GM12873 (cell line): ENCODE measurements around the gene ABCA7.

Experiments used
- TF ChIP-seq, protein P1 (sequence below): IDR thresholded peaks from 2 replicates; pipeline ENCODE4 v1.5.1; 2012; ENCODE audit warnings: low read depth, mild to moderate bottlenecking, moderate library complexity, low read length, control low read depth; ENCODE audit not compliant: insufficient read depth; ENCODE audit errors: missing control alignments

ABCA7 gene

DNA sequence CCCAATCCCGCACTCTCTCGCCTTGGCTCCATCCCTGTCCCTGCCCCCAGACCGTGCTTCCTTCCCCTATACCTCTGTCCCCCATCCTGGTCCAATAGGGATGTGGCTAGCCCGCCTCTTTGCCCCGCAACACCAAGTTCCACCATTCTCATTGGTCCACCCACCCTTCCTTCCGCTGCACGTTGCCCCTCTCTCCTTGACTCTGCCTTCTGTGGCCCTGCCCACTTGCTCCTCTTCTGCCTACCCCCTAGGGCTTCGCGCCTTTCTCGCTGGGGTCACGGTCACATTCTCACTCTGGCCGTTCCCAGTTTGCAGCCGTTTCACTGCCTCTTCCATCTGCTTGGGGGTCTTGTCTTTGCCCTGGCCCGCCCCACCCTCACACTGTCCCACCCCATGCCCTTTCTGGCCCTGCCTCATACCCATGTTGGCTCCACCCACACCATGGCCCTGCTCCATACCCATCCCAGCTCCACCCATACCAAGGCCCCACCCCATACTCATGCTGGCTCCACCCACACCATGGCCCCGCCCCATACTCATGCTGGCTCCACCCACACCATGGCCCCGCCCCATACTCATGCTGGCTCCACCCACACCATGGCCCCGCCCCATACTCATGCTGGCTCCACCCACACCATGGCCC lies 22.6 kb downstream of the ABCA7 start:
- TF ChIP-seq, protein P1, sequence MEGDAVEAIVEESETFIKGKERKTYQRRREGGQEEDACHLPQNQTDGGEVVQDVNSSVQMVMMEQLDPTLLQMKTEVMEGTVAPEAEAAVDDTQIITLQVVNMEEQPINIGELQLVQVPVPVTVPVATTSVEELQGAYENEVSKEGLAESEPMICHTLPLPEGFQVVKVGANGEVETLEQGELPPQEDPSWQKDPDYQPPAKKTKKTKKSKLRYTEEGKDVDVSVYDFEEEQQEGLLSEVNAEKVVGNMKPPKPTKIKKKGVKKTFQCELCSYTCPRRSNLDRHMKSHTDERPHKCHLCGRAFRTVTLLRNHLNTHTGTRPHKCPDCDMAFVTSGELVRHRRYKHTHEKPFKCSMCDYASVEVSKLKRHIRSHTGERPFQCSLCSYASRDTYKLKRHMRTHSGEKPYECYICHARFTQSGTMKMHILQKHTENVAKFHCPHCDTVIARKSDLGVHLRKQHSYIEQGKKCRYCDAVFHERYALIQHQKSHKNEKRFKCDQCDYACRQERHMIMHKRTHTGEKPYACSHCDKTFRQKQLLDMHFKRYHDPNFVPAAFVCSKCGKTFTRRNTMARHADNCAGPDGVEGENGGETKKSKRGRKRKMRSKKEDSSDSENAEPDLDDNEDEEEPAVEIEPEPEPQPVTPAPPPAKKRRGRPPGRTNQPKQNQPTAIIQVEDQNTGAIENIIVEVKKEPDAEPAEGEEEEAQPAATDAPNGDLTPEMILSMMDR: no peak

DNA sequence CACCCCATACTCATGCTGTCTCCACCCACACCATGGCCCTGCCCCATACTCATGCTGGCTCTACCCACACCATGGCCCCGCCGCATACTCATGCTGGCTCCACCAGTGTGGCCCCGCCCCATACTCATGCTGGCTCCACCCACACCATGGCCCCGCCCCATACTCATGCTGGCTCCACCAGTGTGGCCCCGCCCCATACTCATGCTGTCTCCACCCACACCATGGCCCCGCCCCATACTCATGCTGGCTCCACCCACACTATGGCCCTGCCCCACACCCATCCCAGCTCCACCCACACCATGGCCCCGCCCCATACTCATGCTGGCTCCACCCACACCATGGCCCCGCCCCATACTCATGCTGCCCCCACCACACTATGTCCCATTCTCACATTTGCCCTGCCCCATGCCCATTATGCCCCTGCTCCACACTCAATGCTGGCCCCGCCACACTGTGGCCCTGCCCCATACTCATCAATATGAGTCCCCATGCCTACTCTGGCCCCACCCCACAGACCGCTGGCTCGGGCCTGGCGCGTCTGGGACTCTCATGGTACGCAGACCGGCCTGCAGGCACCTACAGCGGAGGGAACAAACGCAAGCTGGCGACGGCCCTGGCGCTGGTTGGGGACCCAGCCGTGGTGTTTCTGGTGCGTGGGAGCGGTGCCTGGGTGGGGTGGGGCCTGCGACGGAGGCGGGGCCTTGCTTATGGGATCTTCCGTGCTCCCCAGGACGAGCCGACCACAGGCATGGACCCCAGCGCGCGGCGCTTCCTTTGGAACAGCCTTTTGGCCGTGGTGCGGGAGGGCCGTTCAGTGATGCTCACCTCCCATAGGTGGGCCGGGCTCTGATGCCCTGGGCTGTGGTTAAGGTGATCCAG lies 23.4 kb downstream of the ABCA7 start:
- TF ChIP-seq, protein P1: no peak

DNA sequence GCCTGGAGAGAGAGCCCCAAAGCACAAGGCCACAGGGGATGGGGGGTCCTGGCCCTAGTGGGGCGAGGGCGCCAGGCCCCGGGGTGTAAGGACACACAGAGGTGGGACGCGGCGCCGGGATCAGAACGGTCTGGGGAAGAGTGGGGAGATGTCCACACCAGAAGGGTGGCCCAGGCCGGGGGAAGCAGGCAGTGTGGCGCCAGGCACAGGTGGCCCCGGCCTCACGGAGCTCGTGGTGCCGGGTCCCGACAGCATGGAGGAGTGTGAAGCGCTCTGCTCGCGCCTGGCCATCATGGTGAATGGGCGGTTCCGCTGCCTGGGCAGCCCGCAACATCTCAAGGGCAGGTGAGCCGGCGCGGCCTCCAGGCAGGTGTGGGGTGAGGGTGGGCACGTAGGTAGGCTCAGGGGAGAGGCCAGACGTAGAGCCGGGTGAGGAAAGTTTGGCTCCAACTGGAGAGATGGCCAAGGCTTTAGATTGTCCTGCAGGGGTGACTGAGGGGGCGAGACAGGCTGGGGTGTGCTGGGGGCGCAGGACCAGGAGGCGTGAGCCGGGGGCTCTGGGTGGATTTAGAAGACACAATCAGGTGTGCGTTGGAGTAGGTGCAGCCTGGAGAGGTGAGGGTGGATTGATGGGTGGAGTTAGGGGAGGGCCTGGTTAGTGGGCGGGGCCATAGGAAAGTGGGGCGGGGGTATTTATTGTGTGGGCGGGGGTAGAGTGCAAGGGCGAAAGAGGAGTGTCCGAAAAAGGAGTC lies 24.2 kb downstream of the ABCA7 start:
- TF ChIP-seq, protein P1: no peak

DNA sequence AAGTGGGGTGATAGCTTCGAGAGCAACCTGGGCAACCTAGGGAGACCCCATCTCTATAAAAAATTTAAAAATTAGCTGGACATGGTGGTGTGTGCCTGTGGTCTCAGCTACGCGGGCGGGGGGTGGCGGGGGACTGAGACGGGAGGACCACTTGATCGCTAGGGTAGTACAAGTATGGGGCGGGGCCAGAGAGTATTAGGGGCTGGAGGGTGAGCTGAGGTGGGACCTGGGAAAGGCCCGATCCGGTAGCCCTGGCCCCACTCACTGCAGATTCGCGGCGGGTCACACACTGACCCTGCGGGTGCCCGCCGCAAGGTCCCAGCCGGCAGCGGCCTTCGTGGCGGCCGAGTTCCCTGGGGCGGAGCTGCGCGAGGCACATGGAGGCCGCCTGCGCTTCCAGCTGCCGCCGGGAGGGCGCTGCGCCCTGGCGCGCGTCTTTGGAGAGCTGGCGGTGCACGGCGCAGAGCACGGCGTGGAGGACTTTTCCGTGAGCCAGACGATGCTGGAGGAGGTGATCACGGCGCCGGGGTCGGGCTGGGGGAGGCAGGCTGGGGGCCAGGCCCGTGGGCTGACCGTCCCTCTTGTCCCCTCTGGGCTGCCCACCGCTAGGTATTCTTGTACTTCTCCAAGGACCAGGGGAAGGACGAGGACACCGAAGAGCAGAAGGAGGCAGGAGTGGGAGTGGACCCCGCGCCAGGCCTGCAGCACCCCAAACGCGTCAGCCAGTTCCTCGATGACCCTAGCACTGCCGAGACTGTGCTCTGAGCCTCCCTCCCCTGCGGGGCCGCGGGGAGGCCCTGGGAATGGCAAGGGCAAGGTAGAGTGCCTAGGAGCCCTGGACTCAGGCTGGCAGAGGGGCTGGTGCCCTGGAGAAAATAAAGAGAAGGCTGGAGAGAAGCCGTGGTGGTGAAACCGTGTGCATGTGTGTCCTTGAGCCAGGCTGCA lies 25.0 kb downstream of the ABCA7 start:
- TF ChIP-seq, protein P1: peak; percentile 86

DNA sequence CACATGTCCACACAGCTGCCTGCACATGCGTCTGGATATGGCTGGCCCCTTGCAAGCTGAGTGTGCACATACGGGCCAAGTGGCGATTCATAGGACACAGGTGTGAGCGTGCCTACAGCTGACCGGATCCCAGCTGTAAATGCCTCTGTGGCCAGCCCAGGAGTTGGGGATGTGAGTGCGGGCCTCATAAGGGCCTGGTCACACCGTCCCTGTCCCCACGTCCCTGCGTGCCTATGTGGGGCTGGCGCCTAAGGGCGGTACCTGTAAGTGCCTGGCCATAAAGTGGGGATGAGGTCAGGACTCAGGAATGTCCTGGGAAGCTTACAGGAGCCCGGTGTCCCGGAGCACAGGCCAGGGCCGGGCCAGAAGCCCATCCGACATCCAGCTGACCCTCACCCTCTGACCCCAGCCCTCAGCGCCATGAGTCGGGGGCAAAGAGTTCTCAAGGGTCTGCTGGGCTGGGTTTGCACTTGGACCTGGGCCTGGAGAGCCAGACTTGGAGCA lies 25.8 kb downstream of the ABCA7 start:
- TF ChIP-seq, protein P1: no peak

DNA sequence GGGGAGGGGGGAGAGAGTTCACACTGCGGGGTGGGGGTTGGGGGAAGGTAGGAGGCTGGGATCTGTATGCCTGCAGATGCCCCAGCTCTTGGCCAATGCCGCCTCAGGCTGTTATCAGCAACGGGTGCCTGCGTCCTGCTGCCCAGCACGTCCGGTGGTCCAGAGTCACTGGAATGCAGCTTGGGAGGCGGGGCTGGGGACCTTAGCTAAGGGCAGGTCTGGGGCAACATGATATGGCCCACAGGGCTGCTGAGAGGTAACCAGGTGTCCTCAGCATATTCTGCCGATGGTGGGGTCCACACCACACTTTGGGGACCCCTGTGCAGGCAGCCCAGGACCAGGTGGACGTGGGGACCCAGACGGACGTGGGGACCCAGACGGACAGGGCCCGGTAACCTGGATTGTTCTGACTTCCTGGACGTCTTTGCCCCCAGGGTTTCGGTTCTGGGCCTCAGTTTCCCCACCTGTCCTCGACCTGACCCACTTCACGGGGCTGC lies 26.4 kb downstream of the ABCA7 start:
- TF ChIP-seq, protein P1: no peak
